GM18517 (cell line): ENCODE data around the gene BCL2.

Experiments used
- ATAC-seq: cut with Tn5 transposase; IDR thresholded peaks from one replicate; pipeline ENCODE4 v1.9.1; 2021; ENCODE audit warnings: mild to moderate bottlenecking, moderate library complexity; ENCODE audit not compliant: unreplicated experiment

The BCL2 gene

DNA sequence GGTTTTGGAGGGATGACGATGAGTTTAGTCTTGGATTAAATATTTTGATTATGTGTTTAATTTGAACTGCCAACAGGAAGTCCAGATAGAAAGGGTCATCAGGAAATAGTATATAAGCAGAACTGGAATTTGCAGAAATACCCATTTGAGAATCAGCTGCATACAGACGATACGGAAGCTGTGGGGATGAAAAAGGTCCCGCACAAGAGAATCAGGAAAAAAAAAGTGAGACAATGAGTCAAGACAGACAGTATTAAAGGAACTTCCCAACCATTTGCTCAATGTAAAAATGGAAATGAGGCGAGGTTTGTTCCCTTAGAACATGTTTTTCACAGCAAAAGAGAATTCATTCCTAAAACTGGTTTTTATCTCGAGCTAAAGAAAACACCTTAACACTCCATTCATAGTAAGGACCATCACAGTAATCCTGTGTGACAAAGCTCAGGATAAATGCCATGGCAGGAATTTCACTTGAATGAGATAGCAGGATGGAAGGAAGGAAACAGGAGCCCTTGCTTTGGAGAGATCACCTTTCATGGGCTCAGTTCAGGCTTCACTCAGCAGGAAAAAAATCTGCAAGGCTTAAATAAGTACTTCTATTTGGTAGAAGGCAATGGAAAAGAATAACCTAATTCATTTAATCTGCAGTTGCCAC lies 29.3 kb downstream of the BCL2 start:
- no peak for ATAC-seq

DNA sequence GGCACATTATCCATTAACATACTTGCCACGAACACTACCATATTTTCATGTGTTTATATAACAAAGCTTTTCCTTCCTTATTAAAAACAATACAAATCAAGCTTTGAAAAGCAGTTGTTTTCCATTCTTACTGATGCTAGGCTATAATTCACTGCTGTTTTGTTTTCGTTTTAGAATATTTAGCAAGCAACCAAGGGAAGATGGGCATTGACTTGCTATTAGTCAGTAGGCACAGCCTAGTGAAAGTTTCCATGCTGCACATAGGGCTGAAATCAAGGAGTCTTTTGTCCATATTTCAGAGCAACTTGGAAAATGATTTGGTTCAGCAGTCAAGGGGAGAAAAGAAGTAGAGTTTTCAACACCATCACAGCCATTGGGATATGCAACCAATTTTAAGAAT lies 31.3 kb downstream of the BCL2 start:
- no peak for ATAC-seq

DNA sequence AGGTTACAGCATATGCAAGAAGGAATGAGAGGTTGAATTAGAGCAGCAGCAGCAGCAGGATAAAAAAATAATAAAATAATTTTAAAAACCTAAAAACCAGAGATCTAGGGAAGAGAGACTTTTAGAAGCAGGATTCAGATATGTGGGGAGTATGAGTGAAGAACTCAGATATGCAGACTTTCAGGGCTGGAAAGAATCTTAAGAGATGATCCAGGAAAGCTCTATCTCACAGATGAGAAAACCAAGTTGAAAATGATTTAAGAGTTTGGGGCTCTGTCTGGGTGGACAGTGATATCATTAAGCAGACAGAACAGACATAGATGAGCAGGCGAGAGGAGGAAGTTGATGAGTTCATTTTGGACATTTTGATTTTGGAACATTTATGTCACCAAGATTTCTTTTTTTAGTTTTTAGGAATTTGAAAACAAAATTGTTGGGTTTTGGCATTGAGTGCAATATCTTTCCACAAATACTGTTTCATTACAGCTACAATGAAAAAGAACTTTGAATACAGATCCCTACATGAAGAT lies 31.8 kb downstream of the BCL2 start:
- no peak for ATAC-seq

DNA sequence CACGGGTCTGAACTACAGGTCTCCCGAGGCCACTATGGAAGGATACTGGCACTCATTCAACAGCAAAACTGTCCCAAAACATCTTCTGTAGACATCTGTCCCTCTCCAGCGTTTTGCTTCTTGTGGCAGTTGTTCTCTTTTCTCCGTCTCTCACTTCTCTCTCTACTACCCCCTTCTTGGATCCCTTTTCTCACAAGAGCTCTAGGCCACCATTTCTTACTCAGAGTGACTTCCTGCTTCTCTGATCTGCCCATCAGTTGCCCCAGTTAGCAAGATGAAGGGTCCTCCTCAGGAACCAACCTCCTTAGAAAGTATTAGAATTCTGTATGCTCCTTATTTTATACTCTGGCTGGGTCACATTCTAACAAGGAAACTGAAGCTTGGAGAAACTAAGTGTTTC lies 32.6 kb downstream of the BCL2 start:
- ATAC-seq: no peak

DNA sequence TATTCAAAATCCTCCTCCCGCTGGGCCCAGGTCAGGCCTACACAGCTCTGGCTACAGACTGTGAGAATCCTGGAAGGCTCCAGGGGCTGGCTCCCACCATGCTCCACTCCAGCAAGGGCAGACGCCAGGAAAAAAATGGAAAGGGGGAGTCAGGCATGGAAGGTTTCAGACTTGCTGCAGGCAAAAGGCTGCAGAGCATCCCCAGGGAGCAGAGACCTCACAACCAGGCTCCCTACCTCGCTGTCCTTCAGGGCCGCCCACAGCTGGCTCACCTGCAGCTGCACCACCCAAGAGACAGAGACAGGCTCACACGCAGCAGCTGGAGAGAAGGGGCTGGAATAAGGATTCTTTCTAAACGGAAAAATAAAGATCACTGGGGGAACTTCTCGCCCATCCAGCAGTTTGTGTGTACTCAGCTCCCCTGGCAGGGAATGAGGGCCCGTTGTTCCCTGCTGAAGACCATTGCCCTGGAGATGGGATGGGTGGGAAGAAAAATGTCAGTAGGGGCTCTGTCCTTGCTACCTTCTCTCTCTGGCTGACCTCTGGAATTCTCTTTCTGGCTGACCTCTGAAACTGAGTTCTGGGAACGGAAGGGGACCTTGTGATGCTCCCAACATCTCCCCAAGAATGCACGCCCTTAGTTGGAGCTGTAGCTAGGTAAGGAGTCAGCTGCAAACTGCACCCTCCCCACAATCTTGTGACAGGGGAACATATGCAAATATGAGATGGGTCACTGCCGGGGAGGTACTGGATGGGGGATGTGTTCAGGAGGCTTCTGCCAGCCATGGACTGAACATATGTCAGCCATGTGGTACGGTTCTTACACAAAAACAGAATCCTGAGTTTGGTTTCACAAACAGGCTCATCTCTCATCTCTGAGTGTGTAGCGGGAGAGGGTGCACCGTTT lies 34.5 kb downstream of the BCL2 start:
- peak; percentile 93 for ATAC-seq

DNA sequence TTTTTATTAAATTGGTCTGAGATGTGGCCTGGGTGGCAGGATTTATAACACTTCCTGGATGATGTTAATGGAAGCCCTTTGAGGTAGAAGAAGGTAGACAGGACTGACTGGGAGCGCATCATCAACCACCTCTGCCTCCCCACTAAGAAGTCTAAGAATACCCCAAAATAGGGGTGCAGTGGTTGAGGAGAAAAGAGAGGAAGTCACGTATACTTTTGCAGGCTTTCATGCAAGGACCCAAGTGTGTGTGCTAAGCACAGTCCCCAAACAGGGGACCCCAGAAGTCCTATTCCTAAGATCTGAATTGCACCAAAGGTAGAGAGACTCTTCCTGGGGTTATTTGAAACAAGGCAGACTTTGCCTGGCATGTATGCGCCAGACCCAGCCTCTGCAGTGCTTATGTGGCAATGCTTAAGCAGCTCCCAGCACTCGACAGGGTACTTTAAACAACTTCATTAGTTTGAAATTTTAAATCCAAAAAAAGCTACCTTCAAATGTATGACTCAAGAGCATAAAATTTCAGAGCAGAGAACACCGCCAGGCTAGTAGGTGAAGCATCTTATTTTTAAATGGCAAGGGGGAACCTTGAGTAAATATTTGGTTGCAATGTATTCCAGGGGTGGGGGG lies 35.3 kb downstream of the BCL2 start:
- no peak for ATAC-seq

DNA sequence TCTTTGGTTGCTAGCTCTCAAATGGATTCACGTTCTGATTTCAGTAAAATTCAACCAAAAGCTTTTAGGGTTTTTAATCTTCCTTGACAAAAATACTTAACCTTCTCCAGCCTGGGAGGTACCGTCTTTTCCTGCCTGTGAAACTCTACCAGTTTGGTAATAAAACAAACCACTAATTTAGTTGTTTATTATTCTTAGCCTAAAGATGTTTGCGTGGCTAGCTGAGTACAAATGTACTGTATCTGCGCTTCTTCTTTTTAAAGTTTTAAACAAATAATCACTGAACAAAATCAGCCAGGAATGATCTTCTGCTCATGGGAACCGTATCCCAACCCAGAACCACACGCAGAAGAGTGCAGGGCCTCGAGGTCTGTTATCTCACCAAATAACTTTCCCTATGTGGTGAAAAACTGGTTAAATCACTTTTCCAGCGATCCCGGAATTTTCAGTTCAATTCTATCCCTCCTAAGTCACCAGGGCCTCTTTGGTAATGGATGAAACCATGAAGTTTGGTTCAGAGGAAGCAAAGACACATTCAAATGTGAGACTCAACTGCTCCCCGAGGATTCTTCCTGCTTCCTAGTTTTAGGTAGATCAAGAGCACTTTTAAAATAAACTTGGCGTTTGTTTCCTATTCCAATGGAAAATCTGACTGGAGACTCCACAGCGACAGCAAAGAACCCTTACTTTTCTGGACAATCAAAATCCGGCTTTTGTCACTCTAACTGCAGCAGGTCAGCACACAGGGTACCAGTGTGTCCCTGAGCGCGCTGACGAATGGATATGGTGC lies 36.1 kb downstream of the BCL2 start:
- ATAC-seq: no peak

DNA sequence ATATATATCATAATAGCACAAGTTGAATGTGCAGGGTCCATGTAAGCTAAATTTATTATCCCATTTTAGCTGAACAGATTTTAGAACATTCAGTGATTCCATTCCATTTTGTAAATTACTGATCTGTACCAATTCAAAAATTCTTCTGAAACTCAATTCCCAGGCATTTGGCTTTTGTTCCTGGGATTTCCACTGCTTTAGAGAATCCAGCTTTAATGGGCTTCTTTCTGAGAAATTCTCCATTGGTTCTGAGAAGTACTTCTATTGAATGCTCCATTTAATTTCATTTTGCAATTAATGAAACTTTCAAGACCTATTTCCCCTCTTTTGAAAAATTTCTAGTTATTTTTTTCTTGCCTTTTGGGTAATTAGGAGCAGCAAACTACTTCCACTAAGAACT lies 36.8 kb downstream of the BCL2 start:
- ATAC-seq: no peak

DNA sequence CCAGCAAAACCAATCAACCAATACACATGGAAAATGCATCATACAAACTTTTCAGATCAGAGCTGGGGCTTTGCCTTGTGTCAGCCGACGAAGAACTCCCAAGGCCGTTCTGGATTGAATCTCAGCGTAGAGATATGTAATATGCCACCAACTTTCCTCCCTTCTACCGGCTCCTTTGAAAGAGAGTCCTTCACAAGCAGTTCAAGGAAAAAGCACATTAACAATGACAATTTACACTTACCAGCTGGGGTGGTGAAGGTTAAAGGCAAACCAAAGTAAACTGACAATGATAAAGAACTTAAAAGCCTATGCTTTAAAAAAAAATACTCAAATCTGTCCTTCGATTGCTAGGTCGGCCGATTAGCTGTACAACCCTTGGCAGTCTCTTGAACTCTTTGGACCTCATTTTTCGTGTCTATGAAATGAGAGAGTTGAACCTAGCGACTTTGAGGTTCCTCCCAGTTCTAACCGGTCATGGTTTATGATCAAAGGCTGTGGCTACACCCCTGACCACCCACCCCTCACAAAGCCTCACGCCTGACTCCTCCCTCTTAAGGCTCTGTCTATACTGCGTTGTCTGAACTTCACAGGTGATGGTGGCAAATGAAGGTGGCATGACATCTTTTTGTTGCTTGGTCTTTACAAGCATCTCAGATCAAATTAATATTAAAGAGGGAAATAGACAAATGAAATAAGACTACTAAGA lies 46.2 kb downstream of the BCL2 start:
- no peak for ATAC-seq

DNA sequence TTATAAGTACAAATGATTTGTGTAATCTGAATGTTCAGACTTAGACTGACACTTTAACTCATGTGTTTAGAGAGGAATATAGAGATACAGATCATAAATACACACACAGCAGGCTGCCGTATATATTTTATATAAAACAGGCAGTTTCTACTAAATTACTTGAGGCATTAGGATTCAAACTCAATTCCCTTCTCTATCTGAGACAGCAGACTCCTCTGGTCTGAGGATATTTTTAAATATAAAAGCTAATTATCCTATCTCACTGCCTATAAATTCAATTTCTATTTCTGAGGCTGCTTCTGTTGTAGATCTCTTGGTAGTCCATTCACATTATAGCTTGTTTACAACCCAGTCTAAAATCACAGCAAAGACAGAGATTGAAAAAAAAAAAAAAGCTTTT lies 46.9 kb downstream of the BCL2 start:
- no peak for ATAC-seq

DNA sequence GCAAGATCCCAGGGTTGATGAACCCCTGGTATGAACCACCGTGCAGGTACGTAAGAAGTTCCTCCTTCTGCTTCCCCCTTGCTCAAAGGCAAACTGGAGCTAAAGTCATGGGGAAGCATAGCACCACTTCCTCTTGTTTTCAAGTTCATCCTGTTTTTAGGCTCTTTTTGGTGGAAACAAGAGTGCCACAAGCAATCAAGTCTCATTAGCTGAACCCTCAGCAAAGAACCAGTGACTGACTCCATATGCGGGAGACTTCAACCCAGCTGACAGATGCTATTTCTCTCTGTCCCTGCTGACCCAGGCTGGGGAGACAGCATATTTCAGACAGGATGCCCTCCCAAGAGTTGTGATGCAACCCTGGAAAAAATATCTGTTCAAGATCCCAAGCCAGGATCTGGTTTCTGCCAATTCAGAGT lies 47.7 kb downstream of the BCL2 start:
- ATAC-seq: no peak

DNA sequence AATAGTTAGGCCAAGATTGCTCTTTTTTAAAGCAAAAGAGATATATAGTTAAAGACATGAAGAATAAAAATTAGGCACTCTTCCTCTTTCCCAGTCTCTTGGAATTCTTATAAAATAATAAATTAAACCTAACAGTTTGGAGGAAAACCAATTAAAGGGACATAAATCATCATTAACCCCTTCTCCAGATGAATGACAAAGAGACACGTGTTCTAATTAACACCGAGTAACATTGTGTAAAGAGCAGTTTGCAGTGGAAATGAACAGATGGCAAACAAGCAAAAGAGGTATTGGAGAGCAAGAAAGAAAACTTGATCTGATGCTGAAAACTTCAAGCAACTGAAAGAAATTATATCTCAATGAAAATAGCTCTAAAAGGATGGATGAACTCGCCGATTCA lies 48.4 kb downstream of the BCL2 start:
- ATAC-seq: no peak

DNA sequence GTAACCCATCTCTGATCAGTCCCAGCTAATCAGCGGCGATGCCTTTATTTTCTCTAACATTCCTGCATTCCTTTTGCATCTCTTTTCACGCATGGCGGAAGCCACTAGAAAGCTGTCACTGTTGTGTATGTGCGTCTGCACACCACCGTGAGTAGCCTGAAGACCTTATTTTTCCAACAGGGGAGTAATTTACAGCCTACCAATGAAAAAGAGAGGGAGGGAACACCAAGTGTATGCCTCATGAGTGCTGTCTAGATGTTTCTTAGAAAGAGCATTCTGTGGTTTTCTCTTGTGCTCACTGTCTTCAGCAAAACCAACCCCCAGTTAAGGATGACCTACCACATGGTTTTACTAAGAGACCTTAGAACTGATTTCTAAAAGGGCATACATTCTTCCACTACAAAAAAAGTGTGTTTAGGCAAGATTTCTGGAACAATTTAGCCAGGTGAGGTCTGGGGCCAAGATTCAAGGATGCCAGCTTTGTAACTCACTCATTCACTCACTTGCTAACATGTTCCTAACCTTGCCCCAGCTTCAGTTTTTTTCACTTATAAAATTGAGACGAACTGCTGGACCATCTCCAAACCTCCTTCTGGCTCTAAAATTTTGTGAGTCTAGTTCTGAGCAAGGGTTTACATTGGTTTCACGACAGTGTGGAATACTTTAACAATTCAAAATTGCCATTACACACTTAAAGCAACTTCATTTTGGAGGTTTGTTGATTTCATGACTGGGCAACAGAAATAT lies 51.4 kb downstream of the BCL2 start:
- ATAC-seq: no peak

DNA sequence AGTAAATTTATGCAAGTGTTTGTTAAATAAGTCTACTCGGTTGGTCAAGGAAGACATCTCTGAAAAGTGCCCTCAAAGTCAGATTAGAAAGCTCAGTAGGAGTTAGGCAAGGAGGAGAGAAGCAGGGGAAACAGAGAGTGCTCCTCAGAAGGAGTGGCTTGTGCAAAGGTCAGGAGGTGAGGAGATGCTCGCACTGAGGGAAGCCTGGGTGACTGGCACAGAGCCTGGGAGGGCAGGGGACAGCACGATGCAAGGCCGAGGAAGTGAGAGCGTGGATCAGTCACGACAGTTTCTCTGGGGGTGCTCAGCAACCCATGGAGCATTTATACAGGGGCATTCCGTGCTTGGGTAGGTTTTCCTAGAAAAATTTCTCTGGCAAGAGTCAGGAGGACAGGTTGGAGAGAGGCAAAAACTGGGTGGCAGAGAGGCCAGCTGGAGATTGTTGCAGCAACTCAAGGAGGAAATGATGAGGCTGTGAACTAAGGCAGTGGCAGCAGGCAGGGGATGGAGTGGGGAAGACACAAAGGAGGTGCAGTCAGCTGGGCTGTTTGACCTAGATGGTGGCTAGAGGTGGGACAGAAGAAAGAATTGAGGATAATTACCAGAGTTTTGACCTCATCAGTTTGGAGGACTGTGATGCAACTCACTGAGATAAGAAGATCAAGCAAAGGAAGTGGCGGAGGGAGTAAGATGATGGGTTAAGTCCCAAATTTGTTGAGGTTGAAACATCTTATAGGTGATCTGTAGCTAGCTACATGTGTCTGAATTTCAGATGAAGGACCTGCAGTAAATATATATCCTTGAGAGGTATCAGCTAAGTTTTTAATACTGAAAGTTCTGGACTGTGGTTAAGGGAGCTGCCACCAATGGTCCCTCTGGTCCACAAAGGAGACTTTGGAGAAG lies 52.4 kb downstream of the BCL2 start:
- ATAC-seq: no peak

DNA sequence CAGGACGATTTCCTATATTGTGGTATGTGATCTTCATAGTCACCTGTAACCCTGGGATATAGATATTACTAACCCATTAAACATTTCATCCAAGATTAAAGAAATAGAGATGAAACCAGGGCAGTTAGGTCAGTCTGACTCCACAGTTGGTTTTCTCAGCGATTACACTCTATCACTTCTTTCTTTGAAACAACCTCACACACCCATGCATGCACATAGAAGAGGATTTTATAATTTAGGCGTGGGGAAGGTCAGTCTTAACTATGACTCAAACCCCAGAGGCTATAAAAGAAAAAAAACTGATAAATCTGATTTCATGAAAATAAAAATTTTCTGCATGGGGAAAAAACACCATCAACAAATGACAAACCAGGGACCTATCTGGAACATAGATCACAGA lies 54.2 kb downstream of the BCL2 start:
- no peak for ATAC-seq

DNA sequence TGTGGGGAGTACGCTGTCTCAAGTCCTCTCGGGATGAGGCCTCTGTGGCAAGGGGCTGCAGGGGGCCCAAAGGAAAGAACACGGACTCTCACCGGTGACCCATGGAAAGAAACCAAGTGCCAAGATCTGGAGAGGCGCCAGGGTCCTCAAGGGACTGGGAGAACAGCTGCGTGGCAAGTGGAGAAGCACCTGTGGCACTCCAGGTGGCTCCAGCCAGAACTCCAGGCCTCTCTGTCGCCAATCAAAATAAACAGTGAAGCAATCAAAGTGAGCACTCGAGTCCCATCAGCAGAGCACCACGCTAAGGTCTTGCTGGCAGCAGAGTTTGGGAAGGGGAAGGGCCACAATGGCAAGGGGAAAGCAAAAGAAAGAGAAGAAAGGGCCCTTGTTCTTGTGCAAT lies 54.7 kb downstream of the BCL2 start:
- ATAC-seq: no peak

DNA sequence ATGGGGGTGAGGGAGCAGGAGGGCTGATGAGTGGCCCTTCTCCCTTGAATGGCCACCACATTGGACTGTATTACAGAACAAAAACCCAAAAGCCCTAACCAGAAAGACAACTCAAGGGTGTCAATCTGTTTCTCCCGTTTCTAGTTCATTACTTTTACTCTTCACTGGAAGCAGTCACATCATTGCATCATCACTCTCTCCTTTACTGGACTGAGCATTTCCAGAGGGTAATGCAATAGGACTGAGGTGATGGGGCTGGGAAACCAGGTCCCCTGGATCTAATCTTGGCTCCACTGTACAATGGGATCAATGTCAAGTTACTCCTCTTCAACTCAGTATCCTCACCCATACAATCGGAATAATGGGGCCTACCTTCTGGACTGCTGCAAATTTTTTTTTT lies 56.1 kb downstream of the BCL2 start:
- no peak for ATAC-seq
